ENCODE measurements around the gene SH3RF3. TPM values are rescaled to one million over a fixed set of nuclear protein-coding genes. Genes with fewer than 3 reads are reported as not detected.

The SH3RF3 gene
- total RNA-seq, 2 donors from 2014 or later: 8.0 to 8.8 TPM

DNA sequence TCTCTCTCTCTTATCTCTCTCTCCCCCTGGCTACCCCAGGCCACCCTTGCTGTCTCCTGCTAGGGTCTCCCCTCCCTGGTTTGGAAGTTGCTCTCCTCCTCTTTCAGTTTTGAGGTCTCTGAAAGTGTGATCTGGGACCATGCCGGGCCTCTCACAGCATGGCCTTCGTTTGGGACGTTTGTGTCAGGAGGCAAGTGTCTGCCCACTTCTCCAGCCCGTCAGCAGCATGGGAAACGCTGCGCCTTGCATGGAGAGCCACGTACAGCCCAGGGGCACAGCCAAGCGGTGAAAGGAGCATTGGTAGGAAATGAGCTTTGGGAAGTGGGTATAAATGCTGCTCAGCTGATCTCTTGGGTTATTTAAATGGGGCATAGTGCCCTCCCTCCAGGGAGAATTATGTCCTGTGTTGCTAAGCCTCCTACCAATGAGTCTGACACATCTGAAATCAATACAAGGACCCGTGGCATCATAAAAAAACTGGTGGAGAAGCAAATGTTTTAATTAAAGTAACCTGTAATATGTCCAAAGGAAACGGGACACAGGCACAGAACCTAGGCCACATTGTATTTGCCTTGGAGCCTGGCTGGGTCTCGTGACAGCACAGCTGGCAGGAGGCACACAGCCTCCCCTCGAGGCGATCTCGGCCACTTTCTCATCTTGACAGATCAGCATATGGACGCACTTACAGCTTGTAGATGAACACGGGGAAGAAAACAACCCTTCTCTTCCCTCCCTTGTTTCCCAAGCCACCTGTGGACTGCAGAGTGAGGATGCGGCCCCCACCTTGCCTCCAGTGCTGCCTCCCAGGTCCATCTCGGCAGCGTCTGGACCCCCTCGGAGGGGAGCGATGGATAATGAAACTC is 72.7 kb downstream of the SH3RF3 start:
- Histone ChIP-seq H3K4me3 (no peak overlapping the region), H3K36me3 (no peaks in the 10 kb centered on the region), H3K9me3 (no peaks in the 10 kb centered on the region), H3K27ac (peak overlapping the region; percentile 58 to 60), H3K4me1 (peaks cover 0 to 43% of the 10 kb centered on the region in 2 donors), H3K27me3 (no peaks in the 10 kb centered on the region)
- peak; percentile 52 for DNase-seq (ENCODE audit: low spot score)
- TF ChIP-seq, protein P1, sequence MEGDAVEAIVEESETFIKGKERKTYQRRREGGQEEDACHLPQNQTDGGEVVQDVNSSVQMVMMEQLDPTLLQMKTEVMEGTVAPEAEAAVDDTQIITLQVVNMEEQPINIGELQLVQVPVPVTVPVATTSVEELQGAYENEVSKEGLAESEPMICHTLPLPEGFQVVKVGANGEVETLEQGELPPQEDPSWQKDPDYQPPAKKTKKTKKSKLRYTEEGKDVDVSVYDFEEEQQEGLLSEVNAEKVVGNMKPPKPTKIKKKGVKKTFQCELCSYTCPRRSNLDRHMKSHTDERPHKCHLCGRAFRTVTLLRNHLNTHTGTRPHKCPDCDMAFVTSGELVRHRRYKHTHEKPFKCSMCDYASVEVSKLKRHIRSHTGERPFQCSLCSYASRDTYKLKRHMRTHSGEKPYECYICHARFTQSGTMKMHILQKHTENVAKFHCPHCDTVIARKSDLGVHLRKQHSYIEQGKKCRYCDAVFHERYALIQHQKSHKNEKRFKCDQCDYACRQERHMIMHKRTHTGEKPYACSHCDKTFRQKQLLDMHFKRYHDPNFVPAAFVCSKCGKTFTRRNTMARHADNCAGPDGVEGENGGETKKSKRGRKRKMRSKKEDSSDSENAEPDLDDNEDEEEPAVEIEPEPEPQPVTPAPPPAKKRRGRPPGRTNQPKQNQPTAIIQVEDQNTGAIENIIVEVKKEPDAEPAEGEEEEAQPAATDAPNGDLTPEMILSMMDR (IDR thresholded peaks at IDR 0.05): peak in 1 of 2 donors; percentile 28

DNA sequence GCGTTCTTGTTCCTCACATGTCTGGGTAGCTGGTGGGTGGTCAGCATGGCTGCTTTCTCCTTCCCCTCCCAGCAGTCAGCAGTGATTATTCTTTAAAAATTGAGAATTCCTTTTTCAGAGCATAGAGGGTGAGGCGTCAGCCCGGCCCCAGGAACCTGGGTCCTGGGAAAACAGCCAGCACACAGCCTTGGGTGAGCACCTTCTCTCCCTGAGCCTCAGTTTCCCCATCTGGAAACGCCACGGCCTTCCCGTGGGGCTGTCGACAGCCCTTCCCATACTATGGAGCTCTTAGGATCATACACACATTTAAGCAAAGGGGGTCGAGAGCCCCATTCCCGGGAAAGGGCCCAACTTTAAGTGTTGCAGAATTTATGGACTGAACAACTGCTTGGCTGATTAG is 73.5 kb downstream of the SH3RF3 start:
- no peaks in the 10 kb centered on the region for H3K36me3 ChIP-seq
- H3K4me1 ChIP-seq: peaks cover 0 to 39% of the 10 kb centered on the region in 2 donors
- H3K9me3 ChIP-seq: no peaks in the 10 kb centered on the region
- peak; percentile 30 for DNase-seq (ENCODE audit: low spot score)
- TF ChIP-seq, protein P1 (IDR thresholded peaks at IDR 0.05): no peak
- peak overlapping the region in 1 of 2 donors; percentile 60 for H3K27ac ChIP-seq
- no peak overlapping the region for H3K4me3 ChIP-seq
- no peaks in the 10 kb centered on the region for H3K27me3 ChIP-seq

DNA sequence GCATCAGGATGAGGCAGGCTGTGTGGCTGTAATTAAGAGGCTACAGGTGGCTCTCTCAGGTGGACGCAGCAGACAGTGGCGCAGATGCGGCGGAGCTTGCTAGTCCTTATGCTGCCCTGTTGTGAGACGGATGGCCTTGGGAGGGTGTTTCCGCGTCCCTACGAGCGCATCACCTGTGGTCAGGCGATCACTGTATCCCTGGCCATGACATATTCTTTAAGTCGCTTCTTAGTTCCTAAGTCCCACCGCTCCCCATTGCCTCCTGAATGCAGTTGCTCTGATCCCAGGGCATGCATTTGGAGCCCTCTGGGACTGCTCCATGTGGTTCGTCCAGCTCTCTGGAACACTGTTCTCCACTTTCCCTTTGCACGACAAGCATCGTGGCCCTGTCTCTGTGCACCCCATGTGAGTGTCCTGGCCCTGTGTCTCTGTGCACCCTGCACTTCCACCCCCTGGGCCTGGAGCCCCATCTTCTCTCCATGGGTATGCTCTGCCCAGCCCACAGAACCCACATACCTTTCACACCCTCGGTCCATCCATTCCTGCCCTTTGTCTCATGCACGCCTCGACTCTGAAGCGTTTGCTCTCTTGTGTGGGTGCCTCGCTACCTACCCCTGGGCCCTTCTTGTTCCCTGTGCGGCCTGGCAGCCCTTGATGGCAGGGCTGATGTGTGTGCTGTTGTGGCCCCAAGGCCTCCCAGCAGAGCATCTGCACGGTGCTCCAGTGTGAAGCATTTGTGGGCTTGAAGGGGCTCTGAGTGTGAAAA is 74.4 kb downstream of the SH3RF3 start:
- Histone ChIP-seq H3K4me3 (no peak overlapping the region), H3K36me3 (no peaks in the 10 kb centered on the region), H3K27ac (no peak overlapping the region), H3K4me1 (peaks cover 0 to 34% of the 10 kb centered on the region in 2 donors), H3K27me3 (no peaks in the 10 kb centered on the region), H3K9me3 (peaks cover 0 to 6% of the 10 kb centered on the region in 2 donors)
- no peak for DNase-seq (ENCODE audit: low spot score)
- TF ChIP-seq, protein P1 (IDR thresholded peaks at IDR 0.05): no peak

DNA sequence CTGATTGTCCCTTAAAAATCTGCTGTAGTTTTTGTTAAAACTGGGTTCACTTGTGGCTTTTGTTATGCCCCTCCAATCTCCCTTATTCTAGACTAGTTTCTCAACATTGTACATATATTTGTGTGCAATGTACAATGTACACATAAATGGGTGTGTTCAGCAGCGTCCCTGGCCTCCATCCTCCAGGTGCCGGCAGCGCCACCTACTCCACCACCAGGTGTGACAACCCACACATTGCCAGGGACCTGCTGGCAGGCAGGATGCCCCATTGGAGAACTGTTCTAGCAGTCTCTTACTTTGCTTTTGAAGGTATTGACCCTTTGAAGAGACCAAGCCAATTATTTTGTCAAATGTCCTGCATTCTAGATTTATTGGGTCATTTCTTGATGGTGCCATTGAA is 75.4 kb downstream of the SH3RF3 start:
- Histone ChIP-seq H3K36me3 (no peaks in the 10 kb centered on the region), H3K9me3 (peaks cover 0 to 8% of the 10 kb centered on the region in 2 donors), H3K27me3 (no peaks in the 10 kb centered on the region), H3K4me1 (peaks cover 0 to 39% of the 10 kb centered on the region in 2 donors), H3K27ac (no peak overlapping the region), H3K4me3 (no peak overlapping the region)
- DNase-seq (ENCODE audit: low spot score): no peak
- TF ChIP-seq, protein P1 (IDR thresholded peaks at IDR 0.05): no peak

DNA sequence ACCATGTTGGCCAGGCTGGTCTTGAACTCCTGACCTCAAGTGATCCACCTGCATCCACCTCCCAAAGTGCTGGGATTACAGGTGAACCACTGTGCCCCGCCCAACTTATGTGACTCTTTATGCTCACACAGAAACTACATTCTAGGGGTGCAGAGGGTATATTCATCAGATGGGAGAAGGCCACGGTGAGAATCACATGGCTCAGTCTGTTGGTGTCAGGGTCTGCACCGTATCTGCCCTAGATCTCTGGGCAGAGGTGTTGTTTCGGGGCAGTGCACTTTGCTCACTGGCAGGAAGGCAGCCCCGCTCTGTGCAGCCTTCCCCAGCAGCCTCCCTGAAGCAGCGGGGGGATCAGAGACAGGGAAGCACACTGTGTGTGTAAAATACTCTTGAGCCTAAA is 76.4 kb downstream of the SH3RF3 start:
- Histone ChIP-seq H3K4me1 (peaks cover 0 to 45% of the 10 kb centered on the region in 2 donors), H3K36me3 (no peaks in the 10 kb centered on the region), H3K27me3 (no peaks in the 10 kb centered on the region), H3K27ac (no peak overlapping the region), H3K4me3 (no peak overlapping the region), H3K9me3 (peaks cover 0 to 8% of the 10 kb centered on the region in 2 donors)
- TF ChIP-seq, protein P1 (IDR thresholded peaks at IDR 0.05): no peak
- no peak for DNase-seq (ENCODE audit: low spot score)
